CD14-positive monocyte (primary cell): ENCODE results near the gene STAT6. TPM values are rescaled to one million over a fixed set of nuclear protein-coding genes. Genes with fewer than 3 reads are reported as not detected.

Experiments
- DNase-seq, 3 donors: peaks; one replicate each; pipeline ENCODE4 v3.0.0-alpha.2; 2011 to 2022
- H2AFZ ChIP-seq: 2 replicates; pipeline ENCODE4 v1.6.0; 2012; ENCODE audit warnings: mild to moderate bottlenecking, low read depth, low read length, inconsistent platforms; ENCODE audit not compliant: insufficient read depth, poor library complexity, severe bottlenecking
- H3K27ac ChIP-seq, 2 donors: 1 replicate in 1 of 2; 2 replicates in 1 of 2; pipeline ENCODE4 v1.5.1; 2012 to 2013; ENCODE audit warnings: low read length in 2 of 2, control low read depth in 1 of 2, inconsistent platforms in 1 of 2, low read depth in 1 of 2, mild to moderate bottlenecking in 1 of 2
- H3K27me3 ChIP-seq, 2 donors: one replicate each; pipeline versions ENCODE4 v1.6.0 to v1.6.1; 2011 to 2013; ENCODE audit warnings: low read length in 2 of 2; ENCODE audit not compliant: control insufficient read depth in 2 of 2, insufficient read depth in 2 of 2
- H3K36me3 ChIP-seq, 2 donors: replicated peaks in 1 of 2; 1 replicate in 1 of 2; 2 replicates in 1 of 2; pipeline versions ENCODE4 v1.5.1 to v1.6.1; 2012 to 2013; ENCODE audit warnings: low read length in 2 of 2, control low read depth in 1 of 2, inconsistent platforms in 1 of 2, mild to moderate bottlenecking in 1 of 2; ENCODE audit not compliant: insufficient read depth in 2 of 2, control insufficient read depth in 1 of 2
- H3K4me1 ChIP-seq, 2 donors: 1 replicate in 1 of 2; 2 replicates in 1 of 2; pipeline versions ENCODE4 v1.5.1 to v1.6.1; 2012 to 2013; ENCODE audit warnings: low read length in 2 of 2, control low read depth in 1 of 2, inconsistent platforms in 1 of 2, mild to moderate bottlenecking in 1 of 2, moderate library complexity in 1 of 2; ENCODE audit not compliant: insufficient read depth in 2 of 2, control insufficient read depth in 1 of 2
- H3K4me2 ChIP-seq: replicated peaks from 2 replicates; pipeline ENCODE3; 2012; ENCODE audit warnings: low read length, moderate library complexity, mild to moderate bottlenecking; ENCODE audit not compliant: poor library complexity, severe bottlenecking; ENCODE audit errors: extremely low read depth
- H3K4me3 ChIP-seq, 3 experiments: fragments of 200-600 bp in 1 of 3; sonication (generic) in 1 of 3; replicated peaks in 1 of 3; 1 replicate in 2 of 3; 2 replicates in 1 of 3; pipeline ENCODE4 v1.5.1; 2011 to 2013; ENCODE audit warnings: low read length in 3 of 3, mild to moderate bottlenecking in 3 of 3, control low read depth in 2 of 3, low read depth in 2 of 3, inconsistent platforms in 1 of 3, moderate library complexity in 1 of 3
- H3K79me2 ChIP-seq: 2 replicates; pipeline ENCODE4 v1.6.0; 2012; ENCODE audit warnings: mild to moderate bottlenecking, control low read depth, inconsistent platforms, low read length, moderate library complexity; ENCODE audit not compliant: insufficient read depth
- H3K9ac ChIP-seq: 2 replicates; pipeline ENCODE4 v1.6.0; 2017; ENCODE audit warnings: low read length, mild to moderate bottlenecking; ENCODE audit not compliant: insufficient read depth, poor library complexity, severe bottlenecking
- H3K9me3 ChIP-seq, 2 donors: replicated peaks in 1 of 2; 1 replicate in 1 of 2; 2 replicates in 1 of 2; pipeline versions ENCODE4 v1.5.1 to v1.6.1; 2012 to 2013; ENCODE audit warnings: low read length in 2 of 2, control low read depth in 1 of 2; ENCODE audit not compliant: control insufficient read depth in 1 of 2, insufficient read depth in 1 of 2
- H4K20me1 ChIP-seq: 2 replicates; pipeline ENCODE4 v1.6.0; 2012; ENCODE audit warnings: mild to moderate bottlenecking, low read length, control low read depth, moderate library complexity; ENCODE audit not compliant: insufficient read depth
- H3K27ac Mint-ChIP-seq, 7 donors: one replicate each; pipeline ENCODE4 v1.8.0; 2020; ENCODE audit warnings: mild to moderate bottlenecking in 7 of 7, mixed read lengths in 7 of 7, moderate library complexity in 6 of 7, inconsistent platforms in 2 of 7
- H3K27me3 Mint-ChIP-seq, 3 donors: one replicate each; pipeline ENCODE4 v1.8.0; 2021 to 2022; ENCODE audit warnings: low read depth in 3 of 3, mild to moderate bottlenecking in 3 of 3, mixed read lengths in 3 of 3, moderate library complexity in 3 of 3, inconsistent platforms in 1 of 3
- H3K36me3 Mint-ChIP-seq, 2 donors: one replicate each; pipeline ENCODE4 v1.8.0; 2020; ENCODE audit warnings: mixed read lengths in 2 of 2, inconsistent platforms in 1 of 2, mild to moderate bottlenecking in 1 of 2
- H3K4me1 Mint-ChIP-seq: one replicate; pipeline ENCODE4 v1.8.0; 2020; ENCODE audit warnings: mild to moderate bottlenecking, mixed read lengths
- H3K4me3 Mint-ChIP-seq, 2 donors: one replicate each; pipeline ENCODE4 v1.8.0; 2020; ENCODE audit warnings: mild to moderate bottlenecking in 2 of 2, mixed read lengths in 2 of 2, moderate library complexity in 1 of 2
- H3K9me3 Mint-ChIP-seq, 7 donors: one replicate each; pipeline ENCODE4 v1.8.0; 2020 to 2022; ENCODE audit warnings: mixed read lengths in 7 of 7, mild to moderate bottlenecking in 6 of 7, moderate library complexity in 6 of 7, inconsistent platforms in 2 of 7
- WGBS: methylation state at CpG from one replicate; pipeline ENCODE4 v1.1.5; 2013; ENCODE audit warnings: missing lambda C conversion rate; ENCODE audit not compliant: insufficient coverage; 5-methylcytosine and 5-hydroxymethylcytosine counted together
- intact Hi-C, 2 donors: fragments of 100-400 bp; cut with micrococcal nuclease; formaldehyde crosslinking; loops; one replicate each; pipeline versions ENCODE4 v1.15.0 to v1.15.1; 2023
- polyA plus RNA-seq, 3 donors: library from polyadenylated mRNA; depleted of rRNA in 1 of 3; unstranded in 2 of 3; stranded (reverse) in 1 of 3; fragments of 300-500 nt in 2 of 3; fragments of >200 nt in 1 of 3; fragmentation: Illumina TruSeq in 2 of 3; gene quantifications; 1 replicate in 2 of 3; 2 replicates in 1 of 3; pipeline ENCODE4 v1.2.3, GENCODE V29; 2012 to 2021
- TF ChIP-seq, protein P1 (sequence below): fragments of 200-600 bp; IDR thresholded peaks from one replicate; pipeline ENCODE4 v1.8.0; 2022; ENCODE audit warnings: antibody characterized with exemption, mild to moderate bottlenecking

Gene STAT6
- polyA plus RNA-seq, 3 donors: 132 to 637 (median 154) TPM

- Mint-ChIP-seq H3K27me3 (peaks cover 3 to 27% (median 24%) of the 10 kb centered on the region in 3 donors), H3K36me3 (peaks cover 36 to 39% of the 10 kb centered on the region in 2 donors), H3K27ac (peak overlapping the region; percentile 90 to 98 (median 95)), H3K4me3 (peak overlapping the region; percentile 93 to 95), H3K9me3 (peaks cover 0 to 4% (median 0%) of the 10 kb centered on the region in 7 donors), H3K4me1 (peaks cover 58% of the 10 kb centered on the region)
- no peak overlapping the region for H2AFZ ChIP-seq
- 16% methylated on average over 5 of the region's 12 CpGs for WGBS
- intact Hi-C loops: loop anchor here in 1 of 2 donors (5.0 kb wide), 1 partner anchor 33 kb away; no protein-coding TSS in a partner anchor
- peak overlapping the region; percentile 80 to 84 for H3K27ac ChIP-seq
- peaks cover 44 to 61% of the 10 kb centered on the region in 2 donors for H3K4me1 ChIP-seq
- H3K79me2 ChIP-seq: peaks cover 59% of the 10 kb centered on the region
- peak overlapping the region; percentile 100 for H3K4me2 ChIP-seq
- H3K36me3 ChIP-seq: peaks cover 8 to 30% of the 10 kb centered on the region in 2 donors
- H3K27me3 ChIP-seq: peaks cover 0 to 16% of the 10 kb centered on the region in 2 donors
- peak overlapping the region; percentile 82 to 98 (median 92) for H3K4me3 ChIP-seq
- H3K9me3 ChIP-seq: no peaks in the 10 kb centered on the region
- H3K9ac ChIP-seq: peak overlapping the region; percentile 75
- TF ChIP-seq, protein P1, sequence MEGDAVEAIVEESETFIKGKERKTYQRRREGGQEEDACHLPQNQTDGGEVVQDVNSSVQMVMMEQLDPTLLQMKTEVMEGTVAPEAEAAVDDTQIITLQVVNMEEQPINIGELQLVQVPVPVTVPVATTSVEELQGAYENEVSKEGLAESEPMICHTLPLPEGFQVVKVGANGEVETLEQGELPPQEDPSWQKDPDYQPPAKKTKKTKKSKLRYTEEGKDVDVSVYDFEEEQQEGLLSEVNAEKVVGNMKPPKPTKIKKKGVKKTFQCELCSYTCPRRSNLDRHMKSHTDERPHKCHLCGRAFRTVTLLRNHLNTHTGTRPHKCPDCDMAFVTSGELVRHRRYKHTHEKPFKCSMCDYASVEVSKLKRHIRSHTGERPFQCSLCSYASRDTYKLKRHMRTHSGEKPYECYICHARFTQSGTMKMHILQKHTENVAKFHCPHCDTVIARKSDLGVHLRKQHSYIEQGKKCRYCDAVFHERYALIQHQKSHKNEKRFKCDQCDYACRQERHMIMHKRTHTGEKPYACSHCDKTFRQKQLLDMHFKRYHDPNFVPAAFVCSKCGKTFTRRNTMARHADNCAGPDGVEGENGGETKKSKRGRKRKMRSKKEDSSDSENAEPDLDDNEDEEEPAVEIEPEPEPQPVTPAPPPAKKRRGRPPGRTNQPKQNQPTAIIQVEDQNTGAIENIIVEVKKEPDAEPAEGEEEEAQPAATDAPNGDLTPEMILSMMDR: no peak
- no peak for DNase-seq
- peaks cover 45% of the 10 kb centered on the region for H4K20me1 ChIP-seq
Measured at GRCh38 chr12:57129321-57129842, 18.2 kb upstream of the STAT6 start.

- H3K79me2 ChIP-seq: peaks cover 52% of the 10 kb centered on the region
- Mint-ChIP-seq H3K36me3 (peaks cover 30 to 33% of the 10 kb centered on the region in 2 donors), H3K27me3 (peaks cover 5 to 30% (median 26%) of the 10 kb centered on the region in 3 donors), H3K4me3 (peak overlapping the region; percentile 93 to 95), H3K9me3 (peaks cover 0 to 8% (median 2%) of the 10 kb centered on the region in 7 donors), H3K4me1 (peaks cover 51% of the 10 kb centered on the region), H3K27ac (peak overlapping the region; percentile 79 to 98 (median 94))
- intact Hi-C loops: loop anchor here in 1 of 2 donors (5.0 kb wide), 1 partner anchor 34 kb away; no protein-coding TSS in a partner anchor
- peak overlapping the region; percentile 80 to 84 for H3K27ac ChIP-seq
- peak overlapping the region; percentile 24 for H2AFZ ChIP-seq
- H3K27me3 ChIP-seq: peaks cover 0 to 16% of the 10 kb centered on the region in 2 donors
- peaks cover 0 to 3% of the 10 kb centered on the region in 2 donors for H3K9me3 ChIP-seq
- TF ChIP-seq, protein P1: no peak
- H3K4me3 ChIP-seq: peak overlapping the region; percentile 82 to 98 (median 92)
- H3K36me3 ChIP-seq: peaks cover 8 to 24% of the 10 kb centered on the region in 2 donors
- DNase-seq: no peak
- peaks cover 38% of the 10 kb centered on the region for H4K20me1 ChIP-seq
- peak overlapping the region; percentile 75 for H3K9ac ChIP-seq
- peaks cover 44 to 54% of the 10 kb centered on the region in 2 donors for H3K4me1 ChIP-seq
- H3K4me2 ChIP-seq: peak overlapping the region; percentile 100
- WGBS: 2% methylated on average over 7 of the region's 35 CpGs
Measured at GRCh38 chr12:57128519-57129247, 17.5 kb upstream of the STAT6 start.
